Activated CD8-positive, alpha-beta memory T cell treated with anti-CD3 and anti-CD28 coated beads, Interleukin-2, amount 50 U/mL, for 1 hour (primary cell): ENCODE data around the gene TCF25.
"Not testable (repeated sequence)": the region's sequence is repeated elsewhere in the genome, so short reads cannot be mapped to it uniquely, and the experiment has no call there.

Experiments used
- DNase-seq: peaks from one replicate; pipeline ENCODE4 v3.0.0-alpha.2; 2020; ENCODE audit errors: extremely low read depth

The TCF25 gene

DNA sequence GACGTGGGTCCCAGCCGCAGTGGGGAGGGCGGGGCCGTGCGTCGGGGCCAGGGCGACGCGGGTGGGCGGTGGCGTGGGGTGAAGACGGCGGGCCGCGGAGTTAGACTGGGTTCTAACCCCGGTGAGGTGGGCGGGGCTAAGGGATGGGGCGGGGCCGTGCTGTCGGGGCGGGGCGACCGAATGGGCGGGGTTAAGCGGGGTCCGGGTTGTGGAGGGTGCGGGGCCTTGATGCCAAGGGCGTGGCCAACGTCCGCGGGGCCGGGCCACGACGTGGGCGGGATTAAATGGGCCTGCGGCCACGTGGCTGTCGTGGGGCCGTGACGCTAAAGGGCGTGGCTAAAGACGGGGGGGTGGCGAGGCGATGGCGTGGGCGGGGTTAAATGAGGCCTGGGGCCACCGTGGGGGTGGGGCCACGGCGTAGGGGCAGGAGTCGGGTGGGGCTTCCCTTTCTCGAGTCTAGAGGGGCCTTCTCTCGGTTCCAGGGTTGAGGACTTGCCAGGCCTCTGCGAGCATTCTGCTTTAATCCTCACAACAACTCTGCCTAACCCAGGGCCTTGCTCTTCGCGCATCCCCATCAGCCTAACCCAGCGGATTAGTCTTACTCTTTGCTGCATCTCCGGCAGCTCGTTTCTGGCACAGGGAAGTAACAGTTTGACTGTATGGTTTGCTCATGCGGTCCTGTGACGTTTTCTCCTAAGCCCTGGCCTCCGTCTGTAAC is 739 bp downstream of the TCF25 start:
- peak; percentile 92 for DNase-seq

DNA sequence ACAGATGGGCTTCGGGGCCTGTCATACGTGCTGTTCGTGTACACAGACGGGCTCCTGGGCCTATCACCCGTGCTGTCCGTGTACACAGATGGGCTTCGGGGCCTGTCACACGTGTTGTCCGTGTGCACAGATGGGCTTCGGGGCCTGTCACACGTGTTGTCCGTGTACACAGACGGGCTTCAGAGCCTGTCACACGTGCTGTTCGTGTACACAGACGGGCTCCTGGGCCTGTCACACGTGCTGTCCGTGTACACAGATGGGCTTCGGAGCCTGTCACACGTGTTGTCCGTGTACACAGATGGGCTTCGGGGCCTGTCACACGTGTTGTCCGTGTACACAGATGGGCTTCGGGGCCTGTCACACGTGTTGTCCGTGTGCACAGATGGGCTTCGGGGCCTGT is 5.7 kb downstream of the TCF25 start:
- not testable (repeated sequence) for DNase-seq

GRCh38 chr16:89880477-89881367 is 7.3 kb downstream of the TCF25 start:
- DNase-seq = no peak

GRCh38 chr16:89881368-89881730 is 8.0 kb downstream of the TCF25 start:
- DNase-seq = no peak

- DNase-seq = no peak
These were observed 10.1 kb downstream of the TCF25 start for GRCh38 chr16:89883346-89884040.

DNA sequence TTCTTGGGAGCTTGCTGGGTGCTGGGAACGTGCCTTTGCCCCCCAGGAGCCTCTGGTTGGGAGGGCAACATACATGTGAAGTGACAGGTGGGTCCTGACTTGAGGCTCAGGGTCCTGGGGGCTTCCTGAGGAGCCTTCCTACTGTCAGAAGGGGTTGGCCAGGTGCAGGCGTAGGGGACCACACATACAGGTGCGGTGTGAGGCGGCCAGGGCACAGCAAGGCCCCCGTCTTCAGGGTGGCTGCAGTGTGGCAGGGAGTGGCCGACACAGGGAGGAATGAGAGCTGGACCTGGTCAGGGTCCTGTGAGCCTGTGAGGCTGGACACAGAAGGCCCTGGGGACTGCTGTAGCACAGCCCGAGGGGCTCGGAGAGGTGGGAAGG is 10.6 kb downstream of the TCF25 start:
- no peak for DNase-seq

GRCh38 chr16:89887243-89887642 is 13.9 kb downstream of the TCF25 start:
- DNase-seq = no peak

- no peak for DNase-seq
These were observed 16.8 kb downstream of the TCF25 start for GRCh38 chr16:89890200-89890599.

DNA sequence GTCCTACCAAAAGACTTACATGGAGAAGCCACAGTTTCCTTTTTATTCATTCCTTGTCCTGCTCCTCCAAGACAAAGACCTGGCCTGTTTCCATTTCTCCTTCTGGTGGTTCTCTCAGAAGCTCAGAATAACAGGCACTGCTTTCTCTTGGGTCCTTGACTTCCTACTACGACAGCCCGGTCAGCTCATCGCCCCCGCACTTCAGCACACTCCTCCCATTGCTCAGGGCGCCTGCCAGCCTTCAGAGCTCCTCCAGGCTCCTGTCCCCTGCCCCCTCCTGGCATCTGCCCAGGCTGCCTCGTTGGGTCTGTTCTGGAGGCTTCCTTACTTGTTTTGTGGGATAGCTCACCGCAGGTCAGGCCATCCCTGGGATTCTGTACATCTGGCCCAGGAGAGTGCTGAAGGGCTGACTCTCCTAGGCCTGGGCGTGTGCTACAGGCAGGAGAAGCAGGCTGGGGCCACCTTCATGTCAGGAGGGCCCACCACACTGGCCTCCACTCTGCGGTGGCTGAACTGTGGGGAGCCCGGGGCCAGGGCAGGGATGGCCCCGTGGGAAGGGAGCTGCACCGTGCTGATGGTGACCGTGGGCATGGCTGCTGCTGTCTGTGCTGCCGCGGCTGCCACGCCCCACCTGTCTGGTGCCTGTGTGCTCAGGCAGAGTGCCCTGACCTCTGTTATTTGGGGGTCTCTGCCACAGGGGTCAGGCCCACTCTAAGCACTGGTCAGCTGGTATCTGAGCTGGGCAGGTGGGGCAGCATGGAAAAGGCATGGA is 17.7 kb downstream of the TCF25 start:
- no peak for DNase-seq

- DNase-seq = no peak
These were observed 18.8 kb downstream of the TCF25 start for GRCh38 chr16:89892055-89892630.

DNA sequence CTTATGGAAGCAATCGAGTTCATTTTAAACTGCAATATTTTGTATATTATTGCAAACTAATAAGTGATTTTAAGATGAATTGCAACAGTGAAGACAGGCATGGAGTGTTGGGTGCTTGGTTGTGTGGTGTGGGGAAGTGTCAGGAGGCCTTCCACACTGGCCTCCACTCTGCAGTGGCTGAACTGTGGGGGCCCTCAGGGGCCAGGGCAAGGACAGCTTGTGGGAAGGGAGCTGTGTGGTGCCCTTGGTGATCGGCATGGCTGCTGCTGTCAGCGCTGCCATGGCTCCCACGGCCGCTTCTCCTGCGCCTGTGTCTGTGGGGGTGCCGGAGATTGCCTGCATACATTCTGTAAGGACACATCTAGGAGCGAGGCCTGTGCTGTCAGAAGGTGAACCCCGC is 19.2 kb downstream of the TCF25 start:
- no peak for DNase-seq

DNA sequence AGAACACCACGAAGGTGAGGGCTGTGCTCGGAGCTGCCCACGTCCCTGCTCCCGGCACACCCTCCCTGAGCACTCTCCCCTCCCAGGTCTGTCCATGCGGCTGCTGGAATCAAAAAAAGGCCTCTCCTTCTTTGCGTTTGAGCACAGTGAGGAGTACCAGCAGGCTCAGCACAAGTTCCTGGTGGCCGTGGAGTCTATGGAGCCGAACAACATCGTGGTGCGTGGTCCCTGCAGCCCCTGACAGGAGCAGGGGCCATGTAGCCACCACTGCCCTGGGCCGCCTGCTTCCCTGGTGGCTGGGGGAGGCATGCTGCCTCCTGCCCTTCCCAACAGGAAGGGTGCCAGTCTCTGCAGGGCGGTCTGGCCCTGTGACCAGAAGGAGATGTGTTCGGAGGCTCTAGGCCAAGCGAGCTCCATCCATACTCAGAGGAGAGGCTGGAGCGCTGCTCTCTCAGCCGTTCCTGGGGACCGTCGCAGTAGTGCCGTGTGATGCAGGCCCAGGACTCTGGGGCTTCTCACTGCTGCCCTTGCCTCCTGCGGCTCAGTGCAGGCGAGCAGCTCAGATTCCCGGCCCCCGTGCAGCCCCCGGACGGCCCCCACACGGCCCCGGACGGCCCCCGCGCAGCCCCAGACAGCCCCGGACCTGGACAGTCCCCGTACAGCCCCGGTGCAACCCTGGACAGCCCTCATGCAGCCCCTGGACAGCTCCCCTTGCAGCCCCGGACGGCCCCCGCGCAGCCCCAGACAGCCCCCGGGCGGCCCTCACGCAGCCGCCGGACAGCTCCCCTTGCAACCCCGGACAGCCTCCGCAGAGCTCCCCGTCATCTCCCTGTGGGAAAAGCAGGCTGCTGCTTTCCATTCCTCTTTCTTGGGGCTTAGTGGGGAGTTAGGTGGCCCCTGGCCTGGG is 20.5 kb downstream of the TCF25 start:
- no peak for DNase-seq

DNA sequence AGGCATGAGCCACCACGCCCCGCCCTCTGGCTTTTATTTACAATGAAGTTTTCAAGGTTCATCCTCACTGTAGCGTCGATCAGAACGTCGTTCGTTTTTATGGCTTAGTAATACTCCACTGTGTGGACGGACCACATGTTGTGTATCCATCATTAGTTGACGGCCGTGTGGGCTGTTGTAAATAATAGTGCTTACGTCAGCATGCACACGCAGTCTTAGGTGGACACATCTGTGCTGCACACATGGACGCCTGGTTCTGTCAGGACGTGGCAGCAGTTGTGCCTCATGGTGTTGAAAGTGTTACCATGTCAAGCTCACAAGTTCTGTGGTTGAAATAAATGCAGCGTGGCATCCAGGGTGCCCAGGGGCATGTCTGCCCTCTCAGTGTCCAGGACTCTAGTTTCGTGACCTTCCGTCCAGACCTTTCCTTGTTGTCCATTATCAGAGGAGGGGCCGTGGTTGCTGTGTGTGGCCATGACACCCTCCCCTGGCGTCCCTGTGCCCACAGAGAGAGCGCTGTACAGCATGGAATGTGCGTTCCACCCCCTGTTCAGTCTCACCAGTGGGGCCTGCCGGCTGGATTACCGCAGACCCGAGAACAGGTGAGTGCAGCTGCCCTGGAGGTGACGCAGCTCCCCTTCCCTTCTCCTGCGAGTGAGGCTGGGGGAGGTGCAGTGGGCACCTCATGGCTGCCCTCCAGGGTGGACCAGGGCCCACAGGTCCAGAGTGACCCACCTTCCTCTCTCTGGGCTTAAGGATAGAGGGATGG is 22.3 kb downstream of the TCF25 start:
- DNase-seq = no peak

DNA sequence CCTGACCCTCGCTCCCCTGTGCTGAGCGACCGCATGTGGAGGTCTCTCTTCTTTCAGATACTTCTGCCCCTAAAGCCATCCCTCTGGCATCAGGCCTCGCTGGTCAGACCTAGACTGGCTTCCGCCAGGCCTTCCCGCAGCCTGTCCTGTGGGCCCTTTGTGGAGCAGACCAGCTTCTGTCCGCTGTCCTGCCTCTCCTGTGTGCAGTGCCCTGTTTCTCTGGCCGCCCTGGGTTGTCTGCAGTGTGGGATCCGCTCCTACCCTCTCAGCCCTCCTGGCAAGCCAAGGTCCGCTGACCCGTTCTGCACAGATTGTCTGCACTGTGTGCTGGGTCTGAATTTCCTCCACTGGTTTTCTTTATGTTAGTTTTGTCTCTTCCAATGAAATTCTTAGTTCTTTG is 23.8 kb downstream of the TCF25 start:
- no peak for DNase-seq

DNA sequence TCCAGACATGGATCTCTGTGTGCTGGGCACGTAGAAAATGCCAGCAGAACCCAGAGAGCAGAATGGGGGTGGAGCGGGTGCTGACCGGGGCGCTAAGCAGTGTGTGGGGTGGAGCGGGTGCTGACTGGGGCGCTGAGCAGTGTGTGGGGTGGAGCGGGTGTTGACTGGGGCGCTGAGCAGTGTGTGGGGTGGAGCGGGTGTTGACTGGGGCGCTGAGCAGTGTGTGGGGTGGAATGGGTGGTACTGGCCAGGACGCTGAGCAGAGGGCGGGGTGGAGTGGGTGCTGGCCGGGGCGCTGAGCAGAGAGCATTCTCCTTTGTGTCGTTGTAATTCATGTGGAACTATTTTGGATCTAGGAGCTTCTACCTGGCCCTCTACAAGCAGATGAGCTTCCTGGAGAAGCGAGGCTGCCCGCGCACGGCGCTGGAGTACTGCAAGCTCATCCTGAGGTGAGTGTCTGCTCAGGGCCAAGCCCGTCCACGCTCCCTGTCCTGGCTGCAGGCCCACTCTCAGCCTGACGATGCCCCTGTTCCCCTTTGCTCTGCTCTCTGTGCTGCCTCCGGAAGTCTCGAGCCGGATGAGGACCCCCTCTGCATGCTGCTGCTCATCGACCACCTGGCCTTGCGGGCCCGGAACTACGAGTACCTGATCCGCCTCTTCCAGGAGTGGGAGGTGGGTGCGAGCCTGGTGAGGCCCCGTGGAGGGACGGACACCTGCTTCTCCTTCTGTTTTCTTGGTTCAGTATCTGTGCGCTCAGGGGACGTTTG is 25.0 kb downstream of the TCF25 start:
- DNase-seq = no peak

- no peak for DNase-seq
These were observed 26.6 kb downstream of the TCF25 start for GRCh38 chr16:89899879-89900481.

DNA sequence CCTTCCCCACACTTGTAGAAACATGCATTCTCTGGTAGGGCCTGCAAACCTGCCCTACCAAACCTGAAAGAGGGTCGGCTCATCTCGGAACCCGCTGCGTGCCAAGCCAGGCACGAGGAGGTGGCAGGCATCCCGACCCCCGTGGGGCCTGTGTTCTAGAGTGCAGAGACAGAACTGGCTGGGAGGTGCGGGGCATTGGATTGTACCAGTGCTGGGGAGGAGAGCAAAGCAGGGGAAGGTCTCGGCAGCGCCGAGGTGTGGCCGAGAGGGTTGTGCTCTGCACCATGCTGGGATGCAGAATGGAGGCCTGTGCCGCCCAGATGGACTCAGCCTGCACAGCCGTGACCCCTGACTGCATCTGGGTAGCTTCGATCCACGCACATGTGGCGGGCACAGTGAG is 27.5 kb downstream of the TCF25 start:
- DNase-seq = no peak

DNA sequence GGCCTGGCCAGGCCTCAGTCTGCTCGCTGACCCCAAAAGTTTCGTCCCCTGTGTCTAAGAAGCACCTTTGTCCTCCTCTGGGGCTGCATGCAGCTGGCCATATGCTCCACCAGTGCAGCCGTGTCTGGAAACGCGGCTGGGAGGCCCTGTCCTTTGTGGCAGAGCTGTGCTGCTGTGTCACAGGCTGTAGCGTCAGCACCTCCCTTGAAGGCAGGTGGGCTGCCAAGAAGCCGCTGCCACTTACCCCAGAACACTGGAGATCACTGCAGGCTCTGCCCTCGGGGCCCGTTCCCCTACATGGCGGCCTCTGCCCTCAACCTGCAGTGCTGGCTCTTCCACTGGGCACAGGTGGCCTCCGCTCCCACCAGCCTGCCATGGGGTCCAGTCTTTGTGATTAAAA is 29.6 kb downstream of the TCF25 start:
- DNase-seq = no peak
